WERI-Rb-1 (cell line): Measurements from ENCODE around the gene RIC1.
"Not testable (repeated sequence)": the region's sequence is repeated elsewhere in the genome, so short reads cannot be mapped to it uniquely, and the experiment has no call there.

ENCODE experiments used
- DNase-seq: peaks from one replicate; pipeline ENCODE4 v3.0.0-alpha.2; 2020
- H3K27ac ChIP-seq: fragments of 250-450 bp; sonication (Bioruptor Pico); 2 replicates; pipeline ENCODE4 v1.5.1; 2020; ENCODE audit warnings: mild to moderate bottlenecking, moderate library complexity
- H3K27me3 ChIP-seq: fragments of 250-450 bp; sonication (Bioruptor Pico); 2 replicates; pipeline ENCODE4 v1.5.1; 2021; ENCODE audit warnings: mild to moderate bottlenecking, low read depth, moderate library complexity; ENCODE audit not compliant: insufficient read depth, severe bottlenecking
- H3K36me3 ChIP-seq: fragments of 250-450 bp; sonication (Bioruptor Pico); 2 replicates; pipeline ENCODE4 v1.5.1; 2020; ENCODE audit warnings: mild to moderate bottlenecking, moderate library complexity
- H3K4me3 ChIP-seq: 2 replicates; pipeline ENCODE4 v1.5.1; 2011; ENCODE audit warnings: low read depth, mild to moderate bottlenecking, control low read depth, low read length
- H3K9me3 ChIP-seq: fragments of 250-450 bp; sonication (Bioruptor Pico); 2 replicates; pipeline ENCODE4 v1.5.1; 2021; ENCODE audit warnings: mild to moderate bottlenecking, moderate library complexity; ENCODE audit not compliant: severe bottlenecking
- TF ChIP-seq, protein P1 (sequence below): IDR thresholded peaks from 2 replicates; pipeline ENCODE4 v1.5.1; 2011; ENCODE audit warnings: low read depth, mild to moderate bottlenecking, control low read depth, inconsistent platforms, low read length

Gene RIC1

DNA sequence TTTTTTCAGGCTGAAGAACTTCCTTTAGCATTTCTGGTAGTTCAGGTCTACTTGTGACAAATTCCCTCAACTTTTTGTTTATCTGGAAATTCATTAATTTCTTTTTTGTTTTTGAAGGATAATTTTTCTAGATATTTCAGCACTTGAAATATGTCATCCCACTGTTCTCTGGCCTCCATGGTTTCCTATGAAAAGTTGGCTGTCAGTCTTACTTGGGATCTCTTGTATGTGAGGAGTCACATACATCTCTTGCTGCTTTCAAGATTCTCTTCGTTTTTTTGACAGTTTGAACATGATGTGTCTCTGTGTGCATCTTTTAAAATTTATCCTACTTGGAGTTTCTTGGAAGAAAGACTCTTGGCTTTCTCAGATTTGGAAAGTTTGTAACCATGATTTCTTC lies 79.5 kb downstream of the RIC1 start:
- DNase-seq: no peak
- H3K9me3 ChIP-seq: no peaks in the 10 kb centered on the region
- TF ChIP-seq, protein P1, sequence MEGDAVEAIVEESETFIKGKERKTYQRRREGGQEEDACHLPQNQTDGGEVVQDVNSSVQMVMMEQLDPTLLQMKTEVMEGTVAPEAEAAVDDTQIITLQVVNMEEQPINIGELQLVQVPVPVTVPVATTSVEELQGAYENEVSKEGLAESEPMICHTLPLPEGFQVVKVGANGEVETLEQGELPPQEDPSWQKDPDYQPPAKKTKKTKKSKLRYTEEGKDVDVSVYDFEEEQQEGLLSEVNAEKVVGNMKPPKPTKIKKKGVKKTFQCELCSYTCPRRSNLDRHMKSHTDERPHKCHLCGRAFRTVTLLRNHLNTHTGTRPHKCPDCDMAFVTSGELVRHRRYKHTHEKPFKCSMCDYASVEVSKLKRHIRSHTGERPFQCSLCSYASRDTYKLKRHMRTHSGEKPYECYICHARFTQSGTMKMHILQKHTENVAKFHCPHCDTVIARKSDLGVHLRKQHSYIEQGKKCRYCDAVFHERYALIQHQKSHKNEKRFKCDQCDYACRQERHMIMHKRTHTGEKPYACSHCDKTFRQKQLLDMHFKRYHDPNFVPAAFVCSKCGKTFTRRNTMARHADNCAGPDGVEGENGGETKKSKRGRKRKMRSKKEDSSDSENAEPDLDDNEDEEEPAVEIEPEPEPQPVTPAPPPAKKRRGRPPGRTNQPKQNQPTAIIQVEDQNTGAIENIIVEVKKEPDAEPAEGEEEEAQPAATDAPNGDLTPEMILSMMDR: no peak
- no peaks in the 10 kb centered on the region for H3K27me3 ChIP-seq
- H3K27ac ChIP-seq: no peak overlapping the region
- H3K36me3 ChIP-seq: no peaks in the 10 kb centered on the region; the same call in 1 of the 2 replicates
- no peak overlapping the region for H3K4me3 ChIP-seq

DNA sequence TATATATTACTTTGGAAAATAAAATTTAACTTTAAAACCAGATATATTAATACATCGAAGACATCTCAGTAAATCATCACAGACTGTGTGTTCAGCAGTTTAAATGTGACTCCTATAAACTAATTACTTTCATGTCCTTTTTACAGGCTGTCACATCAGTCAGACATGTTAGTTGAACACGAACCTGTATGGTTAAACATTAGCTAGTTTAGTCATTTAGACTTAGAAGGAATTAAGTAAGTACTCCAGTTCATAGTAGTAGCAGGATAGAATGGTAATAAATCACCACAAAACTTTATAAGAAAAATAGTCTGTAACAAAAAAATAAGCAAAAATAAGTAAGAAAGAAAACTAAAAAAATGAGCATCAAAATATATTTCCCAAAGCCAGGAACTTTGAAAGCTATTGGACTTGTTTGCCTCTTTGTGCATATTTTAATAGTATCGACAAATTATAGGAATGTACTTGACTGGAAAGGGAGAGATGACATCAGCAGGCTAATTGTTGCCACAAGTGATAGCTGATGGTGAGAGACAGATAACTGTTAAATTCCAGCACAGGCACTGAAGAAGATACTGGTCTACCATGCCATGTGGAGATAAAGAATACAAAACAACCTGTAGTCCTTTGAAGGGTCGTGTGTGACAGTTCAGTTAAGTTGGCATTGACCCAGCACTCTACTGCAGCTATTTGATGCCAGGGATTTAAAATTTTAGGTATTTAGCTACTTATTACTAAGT lies 83.9 kb downstream of the RIC1 start:
- Histone ChIP-seq H3K27ac (no peak overlapping the region), H3K27me3 (no peaks in the 10 kb centered on the region), H3K9me3 (no peaks in the 10 kb centered on the region), H3K4me3 (no peak overlapping the region), H3K36me3 (no peaks in the 10 kb centered on the region; the same call in 1 of the 2 replicates)
- TF ChIP-seq, protein P1: no peak
- no peak for DNase-seq

DNA sequence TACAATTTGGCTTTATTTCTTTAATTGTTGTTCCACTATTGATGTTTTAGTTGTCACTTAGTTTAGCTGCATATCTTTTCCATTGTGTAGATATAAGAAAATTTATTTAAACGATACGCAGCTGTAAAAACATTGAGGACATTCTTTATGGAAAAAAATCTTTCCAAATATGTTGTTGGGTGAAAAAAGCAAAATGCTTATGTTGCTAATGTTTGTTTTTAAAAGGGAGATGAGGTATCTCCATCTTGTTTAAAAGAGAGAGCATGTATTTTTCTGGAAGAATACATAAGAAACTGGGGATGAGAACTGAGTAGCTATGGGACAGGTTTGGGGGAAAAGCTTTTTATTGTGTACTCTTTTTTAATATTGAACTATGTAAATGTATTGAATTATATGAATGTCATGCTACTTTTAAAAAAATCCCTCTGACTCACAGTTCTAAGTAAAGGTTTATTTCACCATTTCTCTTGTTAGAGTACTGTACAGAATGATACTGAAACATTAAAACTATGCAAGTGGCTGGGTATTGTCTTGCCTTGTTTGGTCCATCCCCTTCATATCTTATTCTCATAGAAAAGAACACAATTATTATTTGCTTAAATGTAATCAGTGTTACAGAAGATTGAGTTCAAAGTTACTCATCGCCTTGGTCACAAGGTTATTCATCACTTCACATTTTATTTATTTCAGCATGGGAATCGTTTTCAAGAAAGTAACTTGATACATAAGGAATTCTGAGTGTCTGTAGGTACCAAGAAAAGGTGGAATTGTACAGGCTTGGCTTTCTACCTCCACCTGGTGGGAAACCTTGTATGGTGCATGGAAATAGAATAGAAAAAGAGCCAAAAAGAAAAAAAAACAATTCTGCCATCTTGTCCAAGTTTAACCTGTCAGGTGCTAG lies 85.8 kb downstream of the RIC1 start:
- Histone ChIP-seq H3K9me3 (no peaks in the 10 kb centered on the region), H3K36me3 (no peaks in the 10 kb centered on the region; the same call in 1 of the 2 replicates), H3K4me3 (no peak overlapping the region), H3K27me3 (no peaks in the 10 kb centered on the region), H3K27ac (no peak overlapping the region)
- no peak for DNase-seq
- TF ChIP-seq, protein P1: peak; percentile 25; the same call in 1 of the 2 replicates

DNA sequence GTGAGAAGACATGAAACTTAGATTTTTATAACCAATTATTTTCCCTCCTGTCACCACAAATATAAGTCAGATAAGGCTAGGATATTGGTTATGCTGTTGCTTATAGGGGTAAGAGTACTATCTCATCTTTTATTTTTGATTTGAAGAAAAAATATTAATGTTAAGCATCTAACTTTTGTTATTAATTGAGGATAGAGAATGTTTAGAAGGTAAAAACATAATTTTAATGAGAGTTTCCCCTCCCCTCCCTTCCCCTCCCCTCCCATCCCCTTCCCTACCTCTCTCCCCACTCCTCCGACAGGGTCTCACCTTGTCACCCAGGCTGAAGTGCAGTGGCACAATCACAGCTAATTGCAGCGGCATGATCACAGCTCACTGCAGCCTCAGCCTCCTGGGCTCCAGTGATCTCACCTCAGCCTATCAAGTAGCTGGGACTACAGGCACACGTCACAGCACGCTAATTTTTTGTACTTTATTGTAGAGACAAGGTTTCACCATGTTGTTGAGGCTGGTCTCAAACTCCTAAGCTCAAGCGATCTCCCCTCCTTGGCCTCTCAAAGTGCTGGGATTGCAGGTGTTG lies 86.7 kb downstream of the RIC1 start:
- Histone ChIP-seq H3K27me3 (no peaks in the 10 kb centered on the region), H3K9me3 (no peaks in the 10 kb centered on the region), H3K4me3 (no peak overlapping the region), H3K36me3 (no peaks in the 10 kb centered on the region; the same call in 1 of the 2 replicates), H3K27ac (no peak overlapping the region)
- TF ChIP-seq, protein P1: no peak
- DNase-seq: no peak

DNA sequence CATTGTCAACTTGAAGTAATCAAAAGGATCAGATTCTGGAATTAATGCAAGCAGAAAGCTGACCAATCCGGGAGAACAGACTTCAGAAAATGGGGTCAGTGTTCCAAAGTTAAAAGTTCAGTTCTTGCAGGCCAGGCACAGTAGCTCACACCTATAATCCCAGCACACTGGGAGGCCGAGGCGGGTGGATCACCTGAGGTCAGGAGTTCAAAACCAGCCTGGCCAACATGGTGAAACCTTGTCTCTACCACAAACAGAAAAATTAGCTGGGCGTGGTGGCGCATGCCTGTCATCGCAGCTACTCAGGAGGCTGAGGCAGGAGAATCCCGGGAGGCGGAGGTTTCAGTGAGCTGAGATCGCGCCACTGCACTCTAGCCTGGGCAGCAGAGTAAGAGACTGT lies 88.5 kb downstream of the RIC1 start:
- not testable (repeated sequence) for H3K27me3 ChIP-seq, H3K4me3 ChIP-seq, H3K36me3 ChIP-seq, H3K27ac ChIP-seq, DNase-seq, H3K9me3 ChIP-seq
